Ishikawa (cell line): ENCODE measurements around the gene VCAN.

Experiments
- NFIC ChIP-seq: IDR thresholded peaks from 2 replicates; pipeline ENCODE4 v1.6.1; 2012
- REST ChIP-seq: IDR thresholded peaks from 2 replicates; pipeline ENCODE4 v1.6.1; 2012; ENCODE audit warnings: low read depth, mild to moderate bottlenecking
- TAF1 ChIP-seq: IDR thresholded peaks from 2 replicates; pipeline ENCODE4 v1.6.1; 2012; ENCODE audit warnings: low read depth, mild to moderate bottlenecking
- USF1 ChIP-seq: IDR thresholded peaks from 2 replicates; pipeline ENCODE4 v1.6.1; 2012
- YY1 ChIP-seq: IDR thresholded peaks from 2 replicates; pipeline ENCODE4 v1.6.1; 2012; ENCODE audit warnings: low read depth

- TF ChIP-seq REST (no peak), NFIC (no peak), USF1 (no peak), YY1 (no peak), TAF1 (no peak)
Measured at GRCh38 chr5:83475935-83476814, 4.6 kb downstream of the VCAN start.
